ENCODE measurements around the gene ADCY9. TPM values are rescaled to one million over a fixed set of nuclear protein-coding genes. Genes with fewer than 3 reads are reported as not detected.
A peak's percentile ranks its signal among the peaks of the same experiment; 100 is the strongest.
"Not testable (repeated sequence)": the region's sequence is repeated elsewhere in the genome, so short reads cannot be mapped to it uniquely, and the experiment has no call there.

The ADCY9 gene
- total RNA-seq, 1 donor from 2014 or later = 9.7 TPM

- Mint-ChIP-seq H3K4me1 (ENCODE audit: low read depth) (peaks cover 32% of the 10 kb centered on the region), H3K4me3 (no peak overlapping the region), H3K9me3 (no peaks in the 10 kb centered on the region), H3K27me3 (ENCODE audit: insufficient read depth) (no peaks in the 10 kb centered on the region), H3K27ac (no peak overlapping the region), H3K36me3 (ENCODE audit: low read depth) (peaks cover 3% of the 10 kb centered on the region)
- no peak for DNase-seq (ENCODE audit: low spot score)
- intact Hi-C loops (cut with micrococcal nuclease) = no loop called here
These were observed 30.1 kb downstream of the ADCY9 start for GRCh38 chr16:4086153-4086552.

GRCh38 chr16:4085405-4085970 lies 30.8 kb downstream of the ADCY9 start:
- Mint-ChIP-seq H3K27ac (no peak overlapping the region), H3K4me3 (no peak overlapping the region), H3K27me3 (ENCODE audit: insufficient read depth) (no peaks in the 10 kb centered on the region), H3K4me1 (ENCODE audit: low read depth) (peaks cover 38% of the 10 kb centered on the region), H3K36me3 (ENCODE audit: low read depth) (peaks cover 3% of the 10 kb centered on the region), H3K9me3 (no peaks in the 10 kb centered on the region)
- intact Hi-C loops (cut with micrococcal nuclease) = no loop called here
- DNase-seq (ENCODE audit: low spot score) = no peak

- DNase-seq (ENCODE audit: low spot score) = no peak
- peaks cover 3% of the 10 kb centered on the region for H3K36me3 Mint-ChIP-seq (ENCODE audit: low read depth)
- no peaks in the 10 kb centered on the region for H3K27me3 Mint-ChIP-seq (ENCODE audit: insufficient read depth)
- H3K4me3 Mint-ChIP-seq = no peak overlapping the region
- intact Hi-C loops (cut with micrococcal nuclease) = no loop called here
- H3K9me3 Mint-ChIP-seq = no peaks in the 10 kb centered on the region
- no peak overlapping the region for H3K27ac Mint-ChIP-seq
- H3K4me1 Mint-ChIP-seq (ENCODE audit: low read depth) = peaks cover 43% of the 10 kb centered on the region
These were observed 32.8 kb downstream of the ADCY9 start for GRCh38 chr16:4083347-4083870.

- Mint-ChIP-seq H3K9me3 (no peaks in the 10 kb centered on the region), H3K36me3 (ENCODE audit: low read depth) (peaks cover 3% of the 10 kb centered on the region), H3K4me1 (ENCODE audit: low read depth) (peaks cover 49% of the 10 kb centered on the region), H3K4me3 (no peak overlapping the region), H3K27me3 (ENCODE audit: insufficient read depth) (no peaks in the 10 kb centered on the region), H3K27ac (no peak overlapping the region)
- intact Hi-C loops (cut with micrococcal nuclease) = no loop called here
- peak; percentile 16 for DNase-seq (ENCODE audit: low spot score)
These were observed 33.7 kb downstream of the ADCY9 start for GRCh38 chr16:4082474-4083044.

GRCh38 chr16:4081521-4082021 lies 34.7 kb downstream of the ADCY9 start:
- Mint-ChIP-seq H3K27ac (no peak overlapping the region), H3K27me3 (ENCODE audit: insufficient read depth) (no peaks in the 10 kb centered on the region), H3K36me3 (ENCODE audit: low read depth) (peaks cover 3% of the 10 kb centered on the region), H3K9me3 (no peaks in the 10 kb centered on the region), H3K4me3 (peak overlapping the region; percentile 54), H3K4me1 (ENCODE audit: low read depth) (peaks cover 56% of the 10 kb centered on the region)
- intact Hi-C loops (cut with micrococcal nuclease) = loop anchor here (2.0 kb wide), 1 partner anchor 35 kb away; the partner anchor contains the start of gene ADCY9
- no peak for DNase-seq (ENCODE audit: low spot score)

DNA sequence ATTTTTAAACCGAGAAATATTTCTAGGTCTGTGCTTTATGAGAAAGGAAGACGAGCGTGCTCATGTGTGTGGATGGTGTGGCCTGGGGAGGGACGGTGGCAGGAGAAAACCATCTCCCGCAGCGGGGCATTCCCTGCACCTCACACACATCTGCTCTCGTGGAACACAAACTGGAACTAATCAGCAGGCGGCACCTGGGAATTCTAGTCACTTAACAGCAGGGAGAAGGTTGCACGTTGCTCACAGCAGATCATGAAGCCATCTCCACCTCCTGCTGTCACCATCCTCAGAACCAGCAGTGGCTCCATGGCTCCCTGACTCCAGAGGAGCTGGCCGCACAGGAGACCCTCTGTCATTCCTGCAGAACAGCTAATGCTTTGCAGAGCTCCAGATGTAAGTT lies 35.2 kb downstream of the ADCY9 start:
- H3K4me3 Mint-ChIP-seq = peak overlapping the region; percentile 54
- intact Hi-C loops (cut with micrococcal nuclease) = loop anchor here (2.0 kb wide), 1 partner anchor 36 kb away; the partner anchor contains the start of gene ADCY9
- peaks cover 56% of the 10 kb centered on the region for H3K4me1 Mint-ChIP-seq (ENCODE audit: low read depth)
- peaks cover 3% of the 10 kb centered on the region for H3K36me3 Mint-ChIP-seq (ENCODE audit: low read depth)
- no peaks in the 10 kb centered on the region for H3K9me3 Mint-ChIP-seq
- no peak overlapping the region for H3K27ac Mint-ChIP-seq
- H3K27me3 Mint-ChIP-seq (ENCODE audit: insufficient read depth) = no peaks in the 10 kb centered on the region
- no peak for DNase-seq (ENCODE audit: low spot score)

DNA sequence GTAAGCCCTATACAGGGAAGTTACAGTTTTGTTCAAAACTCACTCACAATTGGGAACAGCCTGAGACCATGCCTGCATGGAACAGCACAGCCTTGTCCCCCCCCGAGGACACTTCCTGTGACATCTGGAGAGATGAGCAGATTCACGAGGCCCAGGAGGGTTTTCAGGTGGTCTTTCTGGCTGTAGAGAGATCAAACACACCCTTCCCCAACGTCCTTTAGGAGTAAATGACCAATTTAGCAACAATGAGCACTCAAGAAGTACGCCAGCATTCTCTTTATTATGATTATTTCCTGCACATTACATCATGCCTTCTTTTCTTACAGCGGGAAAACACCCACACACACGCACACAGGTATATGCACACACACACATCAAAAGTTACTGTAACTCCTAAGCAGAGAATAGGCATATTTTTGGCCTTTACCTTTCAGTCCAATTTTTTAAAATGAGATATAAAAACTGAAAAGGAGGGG lies 39.0 kb downstream of the ADCY9 start:
- DNase-seq (ENCODE audit: low spot score) = no peak

GRCh38 chr16:4075534-4075933 lies 40.7 kb downstream of the ADCY9 start:
- H3K27me3 Mint-ChIP-seq (ENCODE audit: insufficient read depth) = no peaks in the 10 kb centered on the region
- no peak for DNase-seq (ENCODE audit: low spot score)
- H3K4me3 Mint-ChIP-seq = no peak overlapping the region
- no peaks in the 10 kb centered on the region for H3K9me3 Mint-ChIP-seq
- no peaks in the 10 kb centered on the region for H3K36me3 Mint-ChIP-seq (ENCODE audit: low read depth)
- intact Hi-C loops (cut with micrococcal nuclease) = no loop called here
- no peak overlapping the region for H3K27ac Mint-ChIP-seq
- H3K4me1 Mint-ChIP-seq (ENCODE audit: low read depth) = peaks cover 26% of the 10 kb centered on the region

More for the DNA sequence above, 39.0 kb downstream of the ADCY9 start:
- intact Hi-C loops (cut with micrococcal nuclease) = no loop called here
- H3K4me1 Mint-ChIP-seq (ENCODE audit: low read depth) = peaks cover 43% of the 10 kb centered on the region
- H3K27ac Mint-ChIP-seq = peak overlapping the region; percentile 1
- no peaks in the 10 kb centered on the region for H3K27me3 Mint-ChIP-seq (ENCODE audit: insufficient read depth)
- H3K36me3 Mint-ChIP-seq (ENCODE audit: low read depth) = no peaks in the 10 kb centered on the region
- H3K4me3 Mint-ChIP-seq = peak overlapping the region; percentile 53
- no peaks in the 10 kb centered on the region for H3K9me3 Mint-ChIP-seq

DNA sequence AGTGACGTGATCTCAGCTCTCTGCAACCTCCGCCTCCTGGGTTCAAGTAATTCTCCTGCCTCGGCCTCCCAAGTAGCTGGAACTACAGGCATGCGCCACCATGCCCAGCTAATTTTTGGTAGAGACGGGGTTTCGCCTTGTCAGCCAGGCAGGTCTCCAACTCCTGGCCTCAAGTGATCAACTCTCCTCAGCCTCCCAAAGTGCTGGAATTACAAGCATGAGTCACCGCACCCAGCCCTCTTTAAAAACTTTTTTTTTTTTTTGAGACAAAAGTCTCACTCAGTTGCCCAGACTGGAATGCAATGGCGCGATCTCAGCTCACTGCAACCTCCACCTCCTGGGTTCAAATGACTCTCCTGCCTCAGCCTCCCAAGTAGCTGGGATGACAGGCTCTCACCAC lies 43.1 kb downstream of the ADCY9 start:
- H3K36me3 Mint-ChIP-seq (ENCODE audit: low read depth); H3K27ac Mint-ChIP-seq; DNase-seq (ENCODE audit: low spot score); H3K27me3 Mint-ChIP-seq (ENCODE audit: insufficient read depth); intact Hi-C loops (cut with micrococcal nuclease); H3K9me3 Mint-ChIP-seq; H3K4me3 Mint-ChIP-seq: not testable (repeated sequence)
- peaks cover 21% of the 10 kb centered on the region for H3K4me1 Mint-ChIP-seq (ENCODE audit: low read depth)

GRCh38 chr16:4071686-4072561 lies 44.3 kb downstream of the ADCY9 start:
- Mint-ChIP-seq H3K36me3 (ENCODE audit: low read depth) (peaks cover 2% of the 10 kb centered on the region), H3K27me3 (ENCODE audit: insufficient read depth) (peaks cover 2% of the 10 kb centered on the region), H3K4me3 (no peak overlapping the region), H3K9me3 (no peaks in the 10 kb centered on the region), H3K4me1 (ENCODE audit: low read depth) (peaks cover 8% of the 10 kb centered on the region), H3K27ac (no peak overlapping the region)
- no peak for DNase-seq (ENCODE audit: low spot score)
- intact Hi-C loops (cut with micrococcal nuclease) = no loop called here

- H3K27ac Mint-ChIP-seq = no peak overlapping the region
- no peak overlapping the region for H3K4me3 Mint-ChIP-seq
- H3K4me1 Mint-ChIP-seq (ENCODE audit: low read depth) = peaks cover 8% of the 10 kb centered on the region
- H3K36me3 Mint-ChIP-seq (ENCODE audit: low read depth) = peaks cover 2% of the 10 kb centered on the region
- no peak for DNase-seq (ENCODE audit: low spot score)
- intact Hi-C loops (cut with micrococcal nuclease) = no loop called here
- H3K9me3 Mint-ChIP-seq = no peaks in the 10 kb centered on the region
- H3K27me3 Mint-ChIP-seq (ENCODE audit: insufficient read depth) = peaks cover 2% of the 10 kb centered on the region
These were observed 45.3 kb downstream of the ADCY9 start for GRCh38 chr16:4070936-4071335.

- no peak for DNase-seq (ENCODE audit: low spot score)
- peaks cover 9% of the 10 kb centered on the region for H3K36me3 Mint-ChIP-seq (ENCODE audit: low read depth)
- peaks cover 2% of the 10 kb centered on the region for H3K27me3 Mint-ChIP-seq (ENCODE audit: insufficient read depth)
- peaks cover 23% of the 10 kb centered on the region for H3K9me3 Mint-ChIP-seq
- H3K4me1 Mint-ChIP-seq (ENCODE audit: low read depth) = peaks cover 6% of the 10 kb centered on the region
- no peak overlapping the region for H3K27ac Mint-ChIP-seq
- no peak overlapping the region for H3K4me3 Mint-ChIP-seq
- intact Hi-C loops (cut with micrococcal nuclease) = no loop called here
These were observed 48.8 kb downstream of the ADCY9 start for GRCh38 chr16:4067262-4068001.
